Natural killer cell (primary cell): Measurements from ENCODE around the gene EFS. TPM values are rescaled to one million over a fixed set of nuclear protein-coding genes. Genes with fewer than 3 reads are reported as not detected.

Experiments used
- ATAC-seq, 3 donors: fragments of 150-1000 bp in 2 of 3; fragments of 200-7000 bp in 1 of 3; cut with Tn5 transposase; 1 replicate in 1 of 3; 2 replicates in 2 of 3; pipeline ENCODE4 v1.10.0; 2021; ENCODE audit warnings: mild to moderate bottlenecking in 2 of 3, moderate library complexity in 2 of 3
- DNase-seq, 2 donors: peaks; one replicate each; pipeline versions ENCODE4 v3.0.0 to v3.0.0-alpha.2; 2013 to 2021; ENCODE audit warnings: mixed read lengths in 1 of 2
- H3K27ac ChIP-seq: one replicate; pipeline ENCODE4 v1.5.1; 2013; ENCODE audit warnings: mild to moderate bottlenecking, low read length
- H3K27me3 ChIP-seq: one replicate; pipeline ENCODE4 v1.6.1; 2013; ENCODE audit warnings: low read length; ENCODE audit not compliant: control insufficient read depth, insufficient read depth
- H3K36me3 ChIP-seq: one replicate; pipeline ENCODE4 v1.6.1; 2013; ENCODE audit warnings: low read length; ENCODE audit not compliant: control insufficient read depth, insufficient read depth
- H3K4me1 ChIP-seq: one replicate; pipeline ENCODE4 v1.6.1; 2013; ENCODE audit warnings: low read length; ENCODE audit not compliant: control insufficient read depth, insufficient read depth
- H3K4me3 ChIP-seq: one replicate; pipeline ENCODE4 v1.5.1; 2013; ENCODE audit warnings: low read length
- H3K9me3 ChIP-seq: one replicate; pipeline ENCODE4 v1.6.1; 2013; ENCODE audit warnings: low read length; ENCODE audit not compliant: control insufficient read depth, insufficient read depth
- H3K27ac Mint-ChIP-seq, 2 donors: one replicate each; pipeline ENCODE4 v1.8.0; 2022; ENCODE audit warnings: mild to moderate bottlenecking in 2 of 2, mixed read lengths in 2 of 2, moderate library complexity in 1 of 2
- H3K27me3 Mint-ChIP-seq, 2 donors: one replicate each; pipeline ENCODE4 v1.8.0; 2022; ENCODE audit warnings: low read depth in 2 of 2, mixed read lengths in 2 of 2
- H3K36me3 Mint-ChIP-seq: one replicate; pipeline ENCODE4 v1.8.0; 2022; ENCODE audit warnings: mixed read lengths
- H3K4me1 Mint-ChIP-seq, 2 donors: one replicate each; pipeline ENCODE4 v1.8.0; 2022; ENCODE audit warnings: mixed read lengths in 2 of 2
- H3K4me3 Mint-ChIP-seq: one replicate; pipeline ENCODE4 v1.8.0; 2022; ENCODE audit warnings: mild to moderate bottlenecking, moderate library complexity, mixed read lengths
- H3K9me3 Mint-ChIP-seq, 2 donors: one replicate each; pipeline ENCODE4 v1.8.0; 2022; ENCODE audit warnings: mixed read lengths in 2 of 2
- CTCF ChIP-seq: fragments of 200-600 bp; IDR thresholded peaks from one replicate; pipeline ENCODE4 v1.8.0; 2022; ENCODE audit warnings: antibody characterized with exemption
- WGBS: methylation state at CpG from one replicate; pipeline ENCODE4 v1.1.7; 2013; ENCODE audit warnings: missing lambda C conversion rate; ENCODE audit not compliant: insufficient coverage; 5-methylcytosine and 5-hydroxymethylcytosine counted together
- intact Hi-C: fragments of 100-400 bp; cut with micrococcal nuclease; formaldehyde crosslinking; loops from one replicate; pipeline ENCODE4 v1.14.2; 2022
- total RNA-seq, 4 donors: library from RNA; stranded (reverse); fragments of 120-200 nt in 1 of 4; gene quantifications; one replicate each; pipeline versions ENCODE4 v1.2.3 to v1.2.4, GENCODE V29; 2013 to 2022

The EFS gene
- total RNA-seq, 3 donors from 2014 or later (not counting 1 experiment from before 2014, with no cell fraction given) = not detected

- Histone ChIP-seq H3K4me1 (peaks cover 12% of the 10 kb centered on the region), H3K36me3 (no peaks in the 10 kb centered on the region), H3K27me3 (peaks cover 19% of the 10 kb centered on the region), H3K9me3 (no peaks in the 10 kb centered on the region), H3K4me3 (no peak overlapping the region), H3K27ac (no peak overlapping the region)
- Mint-ChIP-seq H3K27ac (no peak overlapping the region), H3K27me3 (peaks cover 35 to 36% of the 10 kb centered on the region in 2 donors), H3K4me1 (peaks cover 7 to 13% of the 10 kb centered on the region in 2 donors), H3K9me3 (no peaks in the 10 kb centered on the region), H3K36me3 (no peaks in the 10 kb centered on the region), H3K4me3 (no peak overlapping the region)
- 96% methylated on average over 3 of the region's 6 CpGs for WGBS
- ATAC-seq = no peak
- intact Hi-C loops = no loop called here
- DNase-seq = no peak
- no peak for TF ChIP-seq CTCF
Observed at GRCh38 chr14:23355871-23356435, 9.0 kb downstream of the EFS start.

GRCh38 chr14:23354990-23355389, 10.0 kb downstream of the EFS start:
- Mint-ChIP-seq H3K9me3 (no peaks in the 10 kb centered on the region), H3K4me1 (peaks cover 7 to 14% of the 10 kb centered on the region in 2 donors), H3K4me3 (no peak overlapping the region), H3K36me3 (no peaks in the 10 kb centered on the region), H3K27ac (no peak overlapping the region), H3K27me3 (peaks cover 42 to 46% of the 10 kb centered on the region in 2 donors)
- 93% methylated on average over 5 of the region's 6 CpGs for WGBS
- peaks cover 22% of the 10 kb centered on the region for H3K27me3 ChIP-seq
- intact Hi-C loops = no loop called here
- H3K36me3 ChIP-seq = no peaks in the 10 kb centered on the region
- ATAC-seq (no peak), DNase-seq (no peak)
- no peak for TF ChIP-seq CTCF
- no peak overlapping the region for H3K4me3 ChIP-seq
- H3K27ac ChIP-seq = no peak overlapping the region
- peaks cover 12% of the 10 kb centered on the region for H3K4me1 ChIP-seq
- no peaks in the 10 kb centered on the region for H3K9me3 ChIP-seq

- Mint-ChIP-seq H3K27ac (no peak overlapping the region), H3K4me1 (peaks cover 7 to 14% of the 10 kb centered on the region in 2 donors), H3K36me3 (no peaks in the 10 kb centered on the region), H3K27me3 (peaks cover 47 to 55% of the 10 kb centered on the region in 2 donors), H3K9me3 (no peaks in the 10 kb centered on the region), H3K4me3 (peak overlapping the region; percentile 69)
- no peak for TF ChIP-seq CTCF
- 90% methylated on average over 5 of the region's 5 CpGs for WGBS
- no peaks in the 10 kb centered on the region for H3K36me3 ChIP-seq
- intact Hi-C loops = no loop called here
- H3K4me1 ChIP-seq = peaks cover 12% of the 10 kb centered on the region
- peaks cover 22% of the 10 kb centered on the region for H3K27me3 ChIP-seq
- no peak for ATAC-seq
- H3K4me3 ChIP-seq = no peak overlapping the region
- DNase-seq = no peak
- H3K9me3 ChIP-seq = no peaks in the 10 kb centered on the region
- no peak overlapping the region for H3K27ac ChIP-seq
Observed at GRCh38 chr14:23353433-23353780, 11.6 kb downstream of the EFS start.
